Progenitor cell of endocrine pancreas (in vitro differentiated cells): ENCODE results near the gene DHCR24. TPM values are rescaled to one million over a fixed set of nuclear protein-coding genes. Genes with fewer than 3 reads are reported as not detected.
"Not testable (repeated sequence)": the region's sequence is repeated elsewhere in the genome, so short reads cannot be mapped to it uniquely, and the experiment has no call there.

Experiments
- DNase-seq: peaks from one replicate; pipeline ENCODE4 v3.0.0; 2021; ENCODE audit warnings: low spot score; ENCODE audit not compliant: unreplicated experiment
- H3K27ac Mint-ChIP-seq: 2 replicates; pipeline ENCODE4 v1.8.0; 2021; ENCODE audit warnings: mild to moderate bottlenecking, moderate library complexity, mixed read lengths
- H3K27me3 Mint-ChIP-seq: 2 replicates; pipeline ENCODE4 v1.8.0; 2021; ENCODE audit warnings: mixed read lengths
- H3K36me3 Mint-ChIP-seq: 2 replicates; pipeline ENCODE4 v1.8.0; 2022; ENCODE audit warnings: mixed read lengths; ENCODE audit not compliant: insufficient read depth
- H3K4me1 Mint-ChIP-seq: 2 replicates; pipeline ENCODE4 v1.8.0; 2021; ENCODE audit warnings: low read depth, mixed read lengths
- H3K4me3 Mint-ChIP-seq: 2 replicates; pipeline ENCODE4 v1.8.0; 2021; ENCODE audit warnings: low read depth, mild to moderate bottlenecking, moderate library complexity, mixed read lengths
- H3K9me3 Mint-ChIP-seq: 2 replicates; pipeline ENCODE4 v1.8.0; 2021; ENCODE audit warnings: low read depth, mixed read lengths
- total RNA-seq: library from RNA; stranded (reverse); gene quantifications from 2 replicates; pipeline ENCODE4 v1.2.1, GENCODE V29; 2021
- TF ChIP-seq, protein P1 (sequence below): fragments of 200-600 bp; sonication (generic); IDR thresholded peaks from one replicate; pipeline ENCODE4 v1.5.0; 2021; ENCODE audit warnings: antibody characterized with exemption, mild to moderate bottlenecking; ENCODE audit not compliant: unreplicated experiment

The DHCR24 gene
- total RNA-seq, 1 donor from 2014 or later, result 229 TPM

DNA sequence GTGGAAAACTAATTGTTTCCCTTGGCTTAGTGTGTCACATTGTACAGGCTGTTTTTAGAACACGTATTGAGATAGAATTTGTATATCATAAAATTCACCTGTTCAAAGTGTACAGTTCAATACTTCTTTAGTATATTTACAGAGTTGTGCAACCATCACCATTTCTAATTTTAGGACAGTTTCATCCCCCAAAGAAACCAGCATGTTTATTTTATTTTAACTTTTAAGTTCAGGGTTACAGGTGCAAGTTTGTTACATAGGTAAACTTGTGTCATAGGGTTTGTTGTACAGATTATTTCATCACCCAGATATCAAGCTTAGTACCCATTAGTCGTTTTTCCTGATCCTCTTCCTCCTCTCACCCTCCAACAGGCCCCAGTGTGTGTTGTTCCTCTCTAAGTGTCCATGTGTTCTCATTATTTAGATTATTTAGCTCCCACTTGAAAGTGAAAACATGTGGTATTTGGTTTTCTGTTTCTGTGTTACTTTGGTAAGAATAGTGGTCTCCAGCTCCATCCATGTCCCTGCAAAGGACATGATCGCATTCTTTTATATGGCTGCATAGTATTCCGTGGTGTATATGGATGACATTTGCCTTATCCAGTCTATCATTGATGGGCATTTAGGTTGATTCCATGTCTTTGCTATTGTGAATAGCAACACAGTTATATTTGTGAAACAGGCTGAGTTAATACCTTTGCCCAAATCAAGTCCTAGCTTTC lies 35.2 kb upstream of the DHCR24 start:
- Mint-ChIP-seq H3K9me3 (peaks cover 4% of the 10 kb centered on the region), H3K4me3 (no peak overlapping the region), H3K27ac (peak overlapping the region; percentile 76), H3K36me3 (no peaks in the 10 kb centered on the region), H3K27me3 (peaks cover 6% of the 10 kb centered on the region), H3K4me1 (no peaks in the 10 kb centered on the region)
- TF ChIP-seq, protein P1, sequence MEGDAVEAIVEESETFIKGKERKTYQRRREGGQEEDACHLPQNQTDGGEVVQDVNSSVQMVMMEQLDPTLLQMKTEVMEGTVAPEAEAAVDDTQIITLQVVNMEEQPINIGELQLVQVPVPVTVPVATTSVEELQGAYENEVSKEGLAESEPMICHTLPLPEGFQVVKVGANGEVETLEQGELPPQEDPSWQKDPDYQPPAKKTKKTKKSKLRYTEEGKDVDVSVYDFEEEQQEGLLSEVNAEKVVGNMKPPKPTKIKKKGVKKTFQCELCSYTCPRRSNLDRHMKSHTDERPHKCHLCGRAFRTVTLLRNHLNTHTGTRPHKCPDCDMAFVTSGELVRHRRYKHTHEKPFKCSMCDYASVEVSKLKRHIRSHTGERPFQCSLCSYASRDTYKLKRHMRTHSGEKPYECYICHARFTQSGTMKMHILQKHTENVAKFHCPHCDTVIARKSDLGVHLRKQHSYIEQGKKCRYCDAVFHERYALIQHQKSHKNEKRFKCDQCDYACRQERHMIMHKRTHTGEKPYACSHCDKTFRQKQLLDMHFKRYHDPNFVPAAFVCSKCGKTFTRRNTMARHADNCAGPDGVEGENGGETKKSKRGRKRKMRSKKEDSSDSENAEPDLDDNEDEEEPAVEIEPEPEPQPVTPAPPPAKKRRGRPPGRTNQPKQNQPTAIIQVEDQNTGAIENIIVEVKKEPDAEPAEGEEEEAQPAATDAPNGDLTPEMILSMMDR, result no peak
- no peak for DNase-seq

DNA sequence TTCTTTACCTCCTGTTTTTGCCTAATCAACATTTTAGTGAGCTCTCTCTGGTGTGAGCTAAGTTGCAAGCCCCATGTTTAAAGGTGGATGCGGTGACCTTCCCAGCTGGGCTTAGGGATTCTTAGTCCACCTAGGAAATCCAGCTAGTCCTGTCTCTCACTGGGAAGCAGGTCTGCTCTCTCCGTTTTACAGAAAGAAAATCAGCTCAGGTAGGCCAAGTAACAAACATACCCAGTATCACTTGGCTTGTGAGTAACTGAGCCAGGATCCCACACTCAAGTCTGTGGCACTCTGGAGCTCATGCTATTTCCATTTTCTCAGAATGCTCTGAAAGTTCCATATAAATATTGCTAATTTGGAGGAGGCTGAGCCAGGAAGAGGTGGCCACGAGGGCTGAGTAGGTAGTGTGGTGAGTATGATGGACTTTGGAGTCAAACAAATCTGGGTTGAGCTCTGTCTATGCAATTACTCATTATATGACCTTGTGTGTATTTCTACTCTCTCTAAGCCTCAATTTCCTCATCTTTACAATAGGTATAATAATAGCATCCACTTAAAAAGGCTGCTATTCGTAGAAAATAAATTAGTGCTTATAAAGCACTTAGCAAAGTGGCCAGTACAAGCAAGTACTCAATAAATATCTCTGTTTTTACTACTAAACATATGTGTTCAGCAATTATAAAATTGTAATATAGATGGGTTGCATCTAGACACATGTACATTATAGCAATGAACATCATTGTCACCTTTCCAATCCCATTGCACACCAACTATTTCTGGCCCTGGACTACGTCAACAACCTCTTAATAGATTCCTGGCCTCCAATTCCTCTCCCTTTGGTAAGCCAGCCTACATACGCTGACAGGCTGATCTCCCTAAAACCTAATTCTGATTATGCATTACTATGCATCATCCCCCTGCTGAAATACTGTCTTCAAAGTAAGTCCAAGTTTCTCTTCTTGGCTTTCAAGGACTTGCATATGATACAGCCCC lies 32.7 kb upstream of the DHCR24 start:
- no peak overlapping the region for H3K4me3 Mint-ChIP-seq
- no peak overlapping the region for H3K27ac Mint-ChIP-seq
- H3K4me1 Mint-ChIP-seq, result no peaks in the 10 kb centered on the region
- peaks cover 6% of the 10 kb centered on the region for H3K27me3 Mint-ChIP-seq
- H3K9me3 Mint-ChIP-seq, result peaks cover 4% of the 10 kb centered on the region
- no peaks in the 10 kb centered on the region for H3K36me3 Mint-ChIP-seq
- DNase-seq, result no peak
- TF ChIP-seq, protein P1, result no peak

GRCh38 chr1:54911076-54911475 lies 24.1 kb upstream of the DHCR24 start:
- H3K4me1 Mint-ChIP-seq, H3K4me3 Mint-ChIP-seq, H3K27ac Mint-ChIP-seq, DNase-seq, H3K9me3 Mint-ChIP-seq, H3K27me3 Mint-ChIP-seq, H3K36me3 Mint-ChIP-seq: not testable (repeated sequence)

- DNase-seq, result no peak
- H3K4me3 Mint-ChIP-seq, result no peak overlapping the region
- peaks cover 14% of the 10 kb centered on the region for H3K4me1 Mint-ChIP-seq
- TF ChIP-seq, protein P1, result no peak
- peaks cover 24% of the 10 kb centered on the region for H3K27me3 Mint-ChIP-seq
- no peaks in the 10 kb centered on the region for H3K36me3 Mint-ChIP-seq
- H3K27ac Mint-ChIP-seq, result no peak overlapping the region
- no peaks in the 10 kb centered on the region for H3K9me3 Mint-ChIP-seq
Measured at GRCh38 chr1:54906586-54906985, 19.6 kb upstream of the DHCR24 start.

- no peaks in the 10 kb centered on the region for H3K9me3 Mint-ChIP-seq
- peaks cover 29% of the 10 kb centered on the region for H3K4me1 Mint-ChIP-seq
- H3K27ac Mint-ChIP-seq, result no peak overlapping the region
- DNase-seq, result no peak
- H3K36me3 Mint-ChIP-seq, result no peaks in the 10 kb centered on the region
- peaks cover 38% of the 10 kb centered on the region for H3K27me3 Mint-ChIP-seq
- TF ChIP-seq, protein P1, result no peak
- no peak overlapping the region for H3K4me3 Mint-ChIP-seq
Measured at GRCh38 chr1:54904476-54905048, 17.6 kb upstream of the DHCR24 start.
